Right atrium auricular region (tissue), 2 donors: ENCODE results near the gene EEF1AKMT2. TPM values are rescaled to one million over a fixed set of nuclear protein-coding genes. Genes with fewer than 3 reads are reported as not detected.

Source experiments
- DNase-seq: peaks from one replicate; pipeline ENCODE4 v3.0.0-alpha.2; 2019; ENCODE audit warnings: low spot score
- H3K27ac ChIP-seq, 2 donors: fragments of 200-600 bp; sonication (generic); 1 replicate in 1 of 2; 2 replicates in 1 of 2; pipeline ENCODE4 v1.5.1; 2016 to 2019
- H3K27me3 ChIP-seq, 2 donors: fragments of 200-600 bp; sonication (generic); one replicate each; pipeline versions ENCODE4 v1.5.1 to v1.6.0; 2017 to 2019
- H3K36me3 ChIP-seq: fragments of 200-600 bp; sonication (generic); one replicate; pipeline ENCODE4 v1.5.1; 2016
- H3K4me1 ChIP-seq, 2 donors: fragments of 200-600 bp; sonication (generic); one replicate each; pipeline versions ENCODE4 v1.5.1 to v1.6.0; 2017 to 2019
- H3K4me3 ChIP-seq, 2 donors: fragments of 200-600 bp; sonication (generic); 1 replicate in 1 of 2; 2 replicates in 1 of 2; pipeline ENCODE4 v1.5.1; 2017 to 2019; ENCODE audit warnings: mild to moderate bottlenecking in 1 of 2, moderate library complexity in 1 of 2
- H3K9me3 ChIP-seq, 2 donors: fragments of 200-600 bp; sonication (generic); one replicate each; pipeline ENCODE4 v1.5.1; 2019
- CTCF ChIP-seq, 2 donors: fragments of 200-600 bp; sonication (generic); IDR thresholded peaks; one replicate each; pipeline ENCODE4 v1.5.1; 2019; ENCODE audit warnings: antibody characterized with exemption in 2 of 2
- total RNA-seq, 2 donors: library from RNA; depleted of rRNA; stranded (reverse); fragments of >200 nt; gene quantifications; one replicate each; pipeline ENCODE4 v1.1.0, GENCODE V29; 2016

EEF1AKMT2 gene
- total RNA-seq, 2 donors from 2014 or later = 9.6 to 10.2 TPM

- no peak overlapping the region for H3K4me3 ChIP-seq
- TF ChIP-seq CTCF (IDR thresholded peaks at IDR 0.05) = no peak
- H3K27me3 ChIP-seq = no peaks in the 10 kb centered on the region
- DNase-seq = no peak
- no peak overlapping the region for H3K27ac ChIP-seq
- peaks cover 17% of the 10 kb centered on the region for H3K36me3 ChIP-seq
- no peaks in the 10 kb centered on the region for H3K4me1 ChIP-seq
- no peaks in the 10 kb centered on the region for H3K9me3 ChIP-seq
Measured at GRCh38 chr10:124768791-124769190, 22.9 kb downstream of the EEF1AKMT2 start.

GRCh38 chr10:124765256-124765655 lies 26.4 kb downstream of the EEF1AKMT2 start:
- H3K27me3 ChIP-seq = no peaks in the 10 kb centered on the region
- H3K36me3 ChIP-seq = peaks cover 22% of the 10 kb centered on the region
- no peak overlapping the region for H3K4me3 ChIP-seq
- H3K9me3 ChIP-seq = no peaks in the 10 kb centered on the region
- no peak overlapping the region for H3K27ac ChIP-seq
- no peak for DNase-seq
- no peak for TF ChIP-seq CTCF (IDR thresholded peaks at IDR 0.05)
- H3K4me1 ChIP-seq = no peaks in the 10 kb centered on the region

- Histone ChIP-seq H3K4me3 (no peak overlapping the region), H3K36me3 (peaks cover 22% of the 10 kb centered on the region), H3K4me1 (no peaks in the 10 kb centered on the region), H3K9me3 (no peaks in the 10 kb centered on the region), H3K27me3 (no peaks in the 10 kb centered on the region), H3K27ac (no peak overlapping the region)
- DNase-seq = no peak
- no peak for TF ChIP-seq CTCF (IDR thresholded peaks at IDR 0.05)
Measured at GRCh38 chr10:124763267-124763666, 28.4 kb downstream of the EEF1AKMT2 start.

- no peak overlapping the region for H3K27ac ChIP-seq
- no peaks in the 10 kb centered on the region for H3K9me3 ChIP-seq
- peaks cover 15% of the 10 kb centered on the region for H3K36me3 ChIP-seq
- H3K27me3 ChIP-seq = no peaks in the 10 kb centered on the region
- H3K4me3 ChIP-seq = no peak overlapping the region
- peaks cover 0 to 9% of the 10 kb centered on the region in 2 donors for H3K4me1 ChIP-seq
- DNase-seq = no peak
- no peak for TF ChIP-seq CTCF (IDR thresholded peaks at IDR 0.05)
Measured at GRCh38 chr10:124762281-124762680, 29.4 kb downstream of the EEF1AKMT2 start.

GRCh38 chr10:124756156-124756903 lies 35.4 kb downstream of the EEF1AKMT2 start:
- Histone ChIP-seq H3K27ac (no peak overlapping the region), H3K27me3 (no peaks in the 10 kb centered on the region), H3K4me3 (no peak overlapping the region), H3K9me3 (no peaks in the 10 kb centered on the region), H3K4me1 (peaks cover 0 to 28% of the 10 kb centered on the region in 2 donors), H3K36me3 (peaks cover 4% of the 10 kb centered on the region)
- no peak for DNase-seq
- no peak for TF ChIP-seq CTCF (IDR thresholded peaks at IDR 0.05)

GRCh38 chr10:124755581-124755980 lies 36.1 kb downstream of the EEF1AKMT2 start:
- Histone ChIP-seq H3K27ac (no peak overlapping the region), H3K36me3 (no peaks in the 10 kb centered on the region), H3K27me3 (no peaks in the 10 kb centered on the region), H3K9me3 (no peaks in the 10 kb centered on the region), H3K4me3 (no peak overlapping the region), H3K4me1 (peaks cover 0 to 28% of the 10 kb centered on the region in 2 donors)
- no peak for TF ChIP-seq CTCF (IDR thresholded peaks at IDR 0.05)
- DNase-seq = no peak
